DOHH2 (cell line): ENCODE results near the gene TSPAN8.

ENCODE experiments used
- H3F3A ChIP-seq: fragments of 200-600 bp; sonication (generic), shearing (Covaris generic); 2 replicates; pipeline ENCODE4 v1.6.0; 2016; ENCODE audit warnings: antibody characterized with exemption, mild to moderate bottlenecking; ENCODE audit not compliant: control insufficient read depth, insufficient read depth
- H3K27ac ChIP-seq: fragments of 200-600 bp; sonication (generic); 2 replicates; pipeline ENCODE4 v1.5.1; 2014; ENCODE audit warnings: low read depth, mild to moderate bottlenecking, low read length, moderate library complexity
- H3K27me3 ChIP-seq: fragments of 200-600 bp; sonication (generic); 2 replicates; pipeline ENCODE4 v1.6.1; 2014; ENCODE audit warnings: mild to moderate bottlenecking, low read length, mixed read lengths; ENCODE audit not compliant: control insufficient read depth
- H3K36me3 ChIP-seq: fragments of 200-600 bp; sonication (generic); 2 replicates; pipeline ENCODE4 v1.6.1; 2014; ENCODE audit warnings: mild to moderate bottlenecking, low read length, moderate library complexity, mixed read lengths; ENCODE audit not compliant: control insufficient read depth
- H3K4me1 ChIP-seq: fragments of 200-600 bp; sonication (generic); 2 replicates; pipeline ENCODE4 v1.6.1; 2014; ENCODE audit warnings: mild to moderate bottlenecking, low read length, mixed read lengths; ENCODE audit not compliant: control insufficient read depth
- H3K4me2 ChIP-seq: fragments of 200-600 bp; sonication (generic); 2 replicates; pipeline ENCODE4 v1.6.0; 2014; ENCODE audit warnings: mild to moderate bottlenecking, low read length, moderate library complexity
- H3K4me3 ChIP-seq: fragments of 200-600 bp; sonication (generic); 2 replicates; pipeline ENCODE4 v1.5.1; 2014; ENCODE audit warnings: mild to moderate bottlenecking, low read length, mixed read lengths
- H3K79me2 ChIP-seq: fragments of 200-600 bp; sonication (generic); 2 replicates; pipeline ENCODE4 v1.6.1; 2014; ENCODE audit warnings: mild to moderate bottlenecking, low read length, mixed read lengths; ENCODE audit not compliant: control insufficient read depth
- H3K9me2 ChIP-seq: fragments of 200-600 bp; sonication (generic); replicated peaks from 2 replicates; pipeline ENCODE4 v1.6.1; 2014; ENCODE audit warnings: mild to moderate bottlenecking, low read length, mixed read lengths; ENCODE audit not compliant: control insufficient read depth
- H3K9me3 ChIP-seq: fragments of 200-600 bp; sonication (generic); 2 replicates; pipeline ENCODE4 v1.6.1; 2014; ENCODE audit warnings: antibody characterized with exemption, low read length, mixed read lengths; ENCODE audit not compliant: control insufficient read depth, insufficient read depth
- H4K20me1 ChIP-seq: fragments of 200-600 bp; sonication (generic); 2 replicates; pipeline ENCODE4 v1.6.0; 2014; ENCODE audit warnings: low read depth, mild to moderate bottlenecking, antibody characterized with exemption, low read length, moderate library complexity; ENCODE audit not compliant: control insufficient read depth, insufficient read depth
- EZH2phosphoT487 ChIP-seq: fragments of 200-600 bp; sonication (generic); IDR thresholded peaks from 2 replicates; pipeline ENCODE4 v1.6.1; 2017; ENCODE audit warnings: borderline replicate concordance, mild to moderate bottlenecking, antibody characterized with exemption, low read length, moderate library complexity, mixed read lengths
- TF ChIP-seq, protein P1 (sequence below): fragments of 200-600 bp; sonication (generic); IDR thresholded peaks from one replicate; pipeline ENCODE4 v1.5.1; 2014; ENCODE audit warnings: antibody characterized with exemption, mild to moderate bottlenecking, low read depth, low read length; ENCODE audit not compliant: poor library complexity, severe bottlenecking

TSPAN8 gene

DNA sequence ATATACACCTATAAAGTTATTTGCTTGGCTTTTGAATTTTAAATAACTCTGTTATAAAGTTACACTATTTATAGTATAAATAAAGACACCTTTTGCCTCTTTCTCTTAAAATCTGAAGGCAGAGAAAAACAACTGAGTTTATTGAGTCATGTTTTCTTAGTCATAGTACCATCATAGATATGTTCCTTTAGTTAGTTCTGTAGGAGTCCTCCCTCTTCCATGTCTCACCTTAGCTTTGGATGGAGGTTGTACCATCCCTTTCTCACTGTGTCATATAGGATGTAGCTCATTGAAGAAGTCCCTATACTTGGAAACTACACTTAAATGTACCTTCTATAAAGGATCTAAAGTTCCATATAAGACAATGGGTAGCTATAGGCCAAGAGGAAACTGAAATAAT lies 39.7 kb upstream of the TSPAN8 start:
- no peak overlapping the region for H3K4me2 ChIP-seq
- no peak overlapping the region for H3K4me3 ChIP-seq
- H3K36me3 ChIP-seq: no peaks in the 10 kb centered on the region
- H3F3A ChIP-seq: no peaks in the 10 kb centered on the region
- TF ChIP-seq EZH2phosphoT487: no peak
- TF ChIP-seq, protein P1, sequence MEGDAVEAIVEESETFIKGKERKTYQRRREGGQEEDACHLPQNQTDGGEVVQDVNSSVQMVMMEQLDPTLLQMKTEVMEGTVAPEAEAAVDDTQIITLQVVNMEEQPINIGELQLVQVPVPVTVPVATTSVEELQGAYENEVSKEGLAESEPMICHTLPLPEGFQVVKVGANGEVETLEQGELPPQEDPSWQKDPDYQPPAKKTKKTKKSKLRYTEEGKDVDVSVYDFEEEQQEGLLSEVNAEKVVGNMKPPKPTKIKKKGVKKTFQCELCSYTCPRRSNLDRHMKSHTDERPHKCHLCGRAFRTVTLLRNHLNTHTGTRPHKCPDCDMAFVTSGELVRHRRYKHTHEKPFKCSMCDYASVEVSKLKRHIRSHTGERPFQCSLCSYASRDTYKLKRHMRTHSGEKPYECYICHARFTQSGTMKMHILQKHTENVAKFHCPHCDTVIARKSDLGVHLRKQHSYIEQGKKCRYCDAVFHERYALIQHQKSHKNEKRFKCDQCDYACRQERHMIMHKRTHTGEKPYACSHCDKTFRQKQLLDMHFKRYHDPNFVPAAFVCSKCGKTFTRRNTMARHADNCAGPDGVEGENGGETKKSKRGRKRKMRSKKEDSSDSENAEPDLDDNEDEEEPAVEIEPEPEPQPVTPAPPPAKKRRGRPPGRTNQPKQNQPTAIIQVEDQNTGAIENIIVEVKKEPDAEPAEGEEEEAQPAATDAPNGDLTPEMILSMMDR: no peak
- H3K4me1 ChIP-seq: no peaks in the 10 kb centered on the region
- no peaks in the 10 kb centered on the region for H3K27me3 ChIP-seq
- no peaks in the 10 kb centered on the region for H3K9me2 ChIP-seq
- no peaks in the 10 kb centered on the region for H3K79me2 ChIP-seq
- no peaks in the 10 kb centered on the region for H4K20me1 ChIP-seq
- no peaks in the 10 kb centered on the region for H3K9me3 ChIP-seq
- no peak overlapping the region for H3K27ac ChIP-seq

DNA sequence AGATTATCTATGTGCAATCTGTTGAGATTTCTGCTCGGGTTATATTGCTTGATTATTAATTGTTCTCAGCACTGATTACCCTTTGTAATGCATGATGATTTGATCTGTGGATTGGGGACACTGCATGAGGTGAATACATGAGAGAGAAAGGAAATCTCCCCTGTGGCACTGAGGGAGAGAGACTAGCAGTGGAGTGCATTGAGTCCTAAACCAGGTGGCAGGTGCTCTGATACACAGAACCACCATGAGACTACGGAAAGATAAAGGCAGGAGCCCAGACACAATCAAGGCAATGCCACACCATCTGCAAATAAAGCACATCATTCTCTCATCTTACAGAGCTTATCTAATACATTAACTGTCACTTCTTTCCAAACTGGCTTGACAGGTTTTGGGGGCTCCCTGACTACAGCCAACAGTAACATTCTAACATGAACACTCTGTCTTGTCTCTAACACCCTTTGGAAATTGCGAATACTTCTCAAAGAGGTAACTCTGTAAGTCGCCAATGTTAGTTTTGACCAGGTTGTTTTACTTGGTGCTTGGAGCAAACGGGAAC lies 37.6 kb upstream of the TSPAN8 start:
- Histone ChIP-seq H3K27ac (no peak overlapping the region), H3K4me2 (no peak overlapping the region), H3K9me2 (no peaks in the 10 kb centered on the region), H3K4me3 (no peak overlapping the region), H3K36me3 (no peaks in the 10 kb centered on the region), H3K27me3 (no peaks in the 10 kb centered on the region), H3F3A (no peaks in the 10 kb centered on the region), H4K20me1 (no peaks in the 10 kb centered on the region), H3K4me1 (no peaks in the 10 kb centered on the region), H3K79me2 (no peaks in the 10 kb centered on the region), H3K9me3 (no peaks in the 10 kb centered on the region)
- no peak for TF ChIP-seq EZH2phosphoT487

DNA sequence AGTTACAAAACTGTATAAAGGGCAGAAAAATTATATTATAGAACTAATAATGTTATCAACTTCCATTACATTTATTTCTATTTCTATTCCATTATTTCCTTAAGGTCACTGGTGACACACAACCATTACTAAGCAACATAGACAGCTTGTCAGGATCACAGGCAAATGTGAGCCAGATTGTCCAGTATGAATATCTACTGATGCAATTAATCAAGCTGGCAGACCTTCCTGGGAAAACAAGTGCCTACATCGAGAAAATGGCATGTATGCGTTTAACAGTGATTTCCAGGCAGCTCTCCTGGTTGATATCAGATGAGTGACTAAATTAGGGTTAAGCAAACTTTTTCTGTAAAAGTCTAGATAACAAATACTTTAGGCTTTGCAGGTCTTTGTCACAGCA lies 36.9 kb upstream of the TSPAN8 start:
- Histone ChIP-seq H3K4me3 (no peak overlapping the region), H4K20me1 (no peaks in the 10 kb centered on the region), H3K27me3 (no peaks in the 10 kb centered on the region), H3F3A (no peaks in the 10 kb centered on the region), H3K9me2 (no peaks in the 10 kb centered on the region), H3K9me3 (no peaks in the 10 kb centered on the region), H3K36me3 (no peaks in the 10 kb centered on the region), H3K4me2 (no peak overlapping the region), H3K79me2 (no peaks in the 10 kb centered on the region), H3K27ac (no peak overlapping the region), H3K4me1 (no peaks in the 10 kb centered on the region)
- TF ChIP-seq EZH2phosphoT487: no peak
- TF ChIP-seq, protein P1: no peak

DNA sequence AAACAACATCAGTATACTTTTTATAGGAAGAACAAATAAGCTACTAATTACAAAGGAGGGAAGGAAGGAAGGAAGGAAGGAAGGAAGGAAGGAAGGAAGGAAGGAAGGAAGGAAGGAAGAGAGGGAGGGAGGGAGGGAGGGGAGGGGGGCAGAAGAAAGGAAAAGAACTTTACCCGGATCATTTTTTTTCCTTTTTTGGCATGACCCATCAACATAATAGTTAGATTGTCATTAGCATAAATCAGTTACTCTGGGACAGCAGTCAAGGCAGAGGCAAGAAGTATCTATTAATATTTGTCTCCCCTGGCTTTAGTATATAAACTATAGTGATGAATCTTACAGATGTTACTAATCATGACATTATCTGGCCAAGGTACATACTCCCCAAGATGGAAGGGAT lies 35.2 kb upstream of the TSPAN8 start:
- Histone ChIP-seq H3K4me2 (no peak overlapping the region), H3K4me1 (no peaks in the 10 kb centered on the region), H3K79me2 (no peaks in the 10 kb centered on the region), H3K9me2 (no peaks in the 10 kb centered on the region), H3K36me3 (no peaks in the 10 kb centered on the region), H3F3A (no peaks in the 10 kb centered on the region), H3K9me3 (no peaks in the 10 kb centered on the region), H3K27me3 (no peaks in the 10 kb centered on the region), H3K4me3 (no peak overlapping the region), H4K20me1 (no peaks in the 10 kb centered on the region), H3K27ac (no peak overlapping the region)
- no peak for TF ChIP-seq EZH2phosphoT487
- TF ChIP-seq, protein P1: no peak
